Endodermal cell (in vitro differentiated cells): Measurements from ENCODE around the gene TM9SF3. TPM values are rescaled to one million over a fixed set of nuclear protein-coding genes. Genes with fewer than 3 reads are reported as not detected.

Source experiments
- DNase-seq: peaks from one replicate; pipeline ENCODE4 v3.0.0-alpha.2; 2017
- H3K27ac ChIP-seq: 2 replicates; pipeline ENCODE4 v1.5.1; 2013; ENCODE audit warnings: mild to moderate bottlenecking, low read depth, low read length, moderate library complexity
- H3K27me3 ChIP-seq: 2 replicates; pipeline ENCODE4 v1.6.1; 2013; ENCODE audit warnings: mild to moderate bottlenecking, low read length, moderate library complexity; ENCODE audit not compliant: insufficient read depth, control insufficient read depth, poor library complexity, severe bottlenecking
- H3K36me3 ChIP-seq: 2 replicates; pipeline ENCODE4 v1.7.0; 2013; ENCODE audit warnings: mild to moderate bottlenecking, low read length, moderate library complexity; ENCODE audit not compliant: control insufficient read depth, insufficient read depth
- H3K4me1 ChIP-seq: one replicate; pipeline ENCODE4 v1.7.0; 2013; ENCODE audit warnings: low read length; ENCODE audit not compliant: control insufficient read depth, insufficient read depth
- H3K4me3 ChIP-seq: 2 replicates; pipeline ENCODE4 v1.5.1; 2013; ENCODE audit warnings: mild to moderate bottlenecking, low read length, moderate library complexity
- H3K9ac ChIP-seq: 2 replicates; pipeline ENCODE4 v1.6.1; 2013; ENCODE audit warnings: mild to moderate bottlenecking, low read length, moderate library complexity; ENCODE audit not compliant: poor library complexity, severe bottlenecking; ENCODE audit errors: extremely low read depth
- H3K9me3 ChIP-seq: 2 replicates; pipeline ENCODE4 v1.6.1; 2013; ENCODE audit warnings: mild to moderate bottlenecking, low read length, moderate library complexity; ENCODE audit not compliant: control insufficient read depth
- H3K27ac Mint-ChIP-seq: 2 replicates; pipeline ENCODE4 v1.8.0; 2020; ENCODE audit warnings: mixed read lengths
- H3K27me3 Mint-ChIP-seq: 2 replicates; pipeline ENCODE4 v1.8.0; 2021; ENCODE audit warnings: mild to moderate bottlenecking, mixed read lengths; ENCODE audit not compliant: insufficient read depth
- H3K36me3 Mint-ChIP-seq: 2 replicates; pipeline ENCODE4 v1.8.0; 2020; ENCODE audit warnings: low read depth, mixed read lengths
- H3K4me1 Mint-ChIP-seq: 2 replicates; pipeline ENCODE4 v1.8.0; 2020; ENCODE audit warnings: mixed read lengths
- H3K4me3 Mint-ChIP-seq: 2 replicates; pipeline ENCODE4 v1.8.0; 2020; ENCODE audit warnings: mild to moderate bottlenecking, moderate library complexity, mixed read lengths
- H3K9me3 Mint-ChIP-seq: 2 replicates; pipeline ENCODE4 v1.8.0; 2020; ENCODE audit warnings: mild to moderate bottlenecking, mixed read lengths
- WGBS, 2 experiments: methylation state at CpG; one replicate each; pipeline versions ENCODE4 v1.1.5 to v1.1.7; 2013; ENCODE audit warnings: missing lambda C conversion rate in 2 of 2, mixed read lengths in 1 of 2; ENCODE audit not compliant: insufficient coverage in 1 of 2, insufficient read length in 1 of 2; 5-methylcytosine and 5-hydroxymethylcytosine counted together
- total RNA-seq, 2 donors: library from RNA; stranded (reverse); fragmentation: NEBNext Ultra II Directional in 1 of 2; extraction: Animal tissue kit (Norgen Biotek cat#: 25700) in 1 of 2; gene quantifications; 2 replicates in 1 of 2; 3 replicates in 1 of 2; pipeline ENCODE4 v1.2.1, GENCODE V29; 2021
- TF ChIP-seq, protein P1 (sequence below): fragments of 200-600 bp; sonication (generic); conservative IDR thresholded peaks from 2 replicates; pipeline ENCODE4 v1.5.0; 2021; ENCODE audit warnings: antibody characterized with exemption, mild to moderate bottlenecking

Gene TM9SF3
- total RNA-seq, 2 donors from 2014 or later, result 134 to 137 TPM

GRCh38 chr10:96598846-96599245 is 12.0 kb upstream of the TM9SF3 start:
- TF ChIP-seq, protein P1, sequence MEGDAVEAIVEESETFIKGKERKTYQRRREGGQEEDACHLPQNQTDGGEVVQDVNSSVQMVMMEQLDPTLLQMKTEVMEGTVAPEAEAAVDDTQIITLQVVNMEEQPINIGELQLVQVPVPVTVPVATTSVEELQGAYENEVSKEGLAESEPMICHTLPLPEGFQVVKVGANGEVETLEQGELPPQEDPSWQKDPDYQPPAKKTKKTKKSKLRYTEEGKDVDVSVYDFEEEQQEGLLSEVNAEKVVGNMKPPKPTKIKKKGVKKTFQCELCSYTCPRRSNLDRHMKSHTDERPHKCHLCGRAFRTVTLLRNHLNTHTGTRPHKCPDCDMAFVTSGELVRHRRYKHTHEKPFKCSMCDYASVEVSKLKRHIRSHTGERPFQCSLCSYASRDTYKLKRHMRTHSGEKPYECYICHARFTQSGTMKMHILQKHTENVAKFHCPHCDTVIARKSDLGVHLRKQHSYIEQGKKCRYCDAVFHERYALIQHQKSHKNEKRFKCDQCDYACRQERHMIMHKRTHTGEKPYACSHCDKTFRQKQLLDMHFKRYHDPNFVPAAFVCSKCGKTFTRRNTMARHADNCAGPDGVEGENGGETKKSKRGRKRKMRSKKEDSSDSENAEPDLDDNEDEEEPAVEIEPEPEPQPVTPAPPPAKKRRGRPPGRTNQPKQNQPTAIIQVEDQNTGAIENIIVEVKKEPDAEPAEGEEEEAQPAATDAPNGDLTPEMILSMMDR, result no peak
- no peak overlapping the region for H3K27ac Mint-ChIP-seq
- H3K4me1 Mint-ChIP-seq, result no peaks in the 10 kb centered on the region

DNA sequence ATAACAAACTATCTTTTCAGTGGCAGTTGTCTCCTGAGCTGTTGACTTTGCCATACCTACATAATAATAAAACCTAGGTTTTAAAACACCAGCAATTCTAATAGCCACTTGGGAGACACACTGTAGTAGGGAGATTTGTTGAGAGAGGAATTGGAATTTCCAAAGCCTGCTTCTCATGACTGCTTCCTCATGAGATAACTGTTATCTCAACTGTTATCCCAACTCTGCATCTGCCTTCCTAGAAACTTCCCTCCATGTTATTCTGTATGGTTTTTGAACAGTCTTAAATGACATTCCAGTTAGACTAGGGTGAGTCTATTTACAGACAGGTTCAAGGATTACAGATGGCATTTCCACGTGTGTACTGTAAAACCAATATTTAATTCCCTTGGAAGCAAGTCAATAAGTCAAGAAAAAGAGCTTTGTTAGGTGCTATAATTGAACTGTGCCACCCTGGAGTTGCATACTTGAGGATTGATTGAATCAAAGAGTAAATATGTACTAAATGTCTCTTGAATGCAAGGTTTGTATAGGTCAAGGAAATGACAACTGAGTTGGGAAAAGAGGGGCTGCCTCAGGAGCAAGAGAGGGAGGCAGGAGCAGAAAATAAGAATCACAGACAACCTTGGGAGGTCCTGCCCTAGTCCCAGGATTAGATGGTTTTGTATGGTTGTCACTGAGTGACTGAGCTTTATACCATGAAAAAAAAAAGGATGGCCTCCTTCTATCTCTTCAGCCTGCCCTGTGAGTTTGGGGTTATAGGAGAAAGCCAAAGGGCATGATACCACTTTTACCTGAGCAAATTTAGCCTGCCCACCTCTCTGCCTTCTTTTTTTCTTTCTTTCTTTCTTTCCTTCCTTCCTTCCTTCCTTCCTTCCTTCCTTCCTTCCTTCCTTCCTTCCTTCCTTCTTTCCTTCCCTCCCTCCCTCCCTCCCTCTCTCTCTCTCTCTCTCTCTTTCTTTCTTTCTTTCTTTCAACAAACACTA is 9.9 kb upstream of the TM9SF3 start:
- H3K9me3 Mint-ChIP-seq, result no peaks in the 10 kb centered on the region
- H3K36me3 Mint-ChIP-seq, result no peaks in the 10 kb centered on the region
- no peak for DNase-seq
- no peak overlapping the region for H3K27ac Mint-ChIP-seq
- no peak overlapping the region for H3K4me3 Mint-ChIP-seq
- Histone ChIP-seq H3K36me3 (no peaks in the 10 kb centered on the region), H3K4me1 (no peaks in the 10 kb centered on the region), H3K9ac (no peak overlapping the region), H3K9me3 (no peaks in the 10 kb centered on the region), H3K27me3 (no peaks in the 10 kb centered on the region), H3K27ac (no peak overlapping the region), H3K4me3 (no peak overlapping the region)
- 88 to 89% methylated on average over 1 of the region's 1 CpG for WGBS, 2 experiments
- no peaks in the 10 kb centered on the region for H3K27me3 Mint-ChIP-seq
- no peaks in the 10 kb centered on the region for H3K4me1 Mint-ChIP-seq
- TF ChIP-seq, protein P1, result no peak

More at GRCh38 chr10:96598846-96599245, 12.0 kb upstream of the TM9SF3 start:
- H3K4me3 ChIP-seq, result no peak overlapping the region
- DNase-seq, result no peak
- Mint-ChIP-seq H3K27me3 (no peaks in the 10 kb centered on the region), H3K9me3 (no peaks in the 10 kb centered on the region), H3K4me3 (no peak overlapping the region), H3K36me3 (no peaks in the 10 kb centered on the region)
- H3K27me3 ChIP-seq, result no peaks in the 10 kb centered on the region
- no peaks in the 10 kb centered on the region for H3K36me3 ChIP-seq
- H3K27ac ChIP-seq, result no peak overlapping the region
- WGBS, 2 experiments, result 89 to 95% methylated on average over 4 of the region's 4 CpGs
- H3K9ac ChIP-seq, result no peak overlapping the region
- H3K9me3 ChIP-seq, result no peaks in the 10 kb centered on the region
- no peaks in the 10 kb centered on the region for H3K4me1 ChIP-seq

DNA sequence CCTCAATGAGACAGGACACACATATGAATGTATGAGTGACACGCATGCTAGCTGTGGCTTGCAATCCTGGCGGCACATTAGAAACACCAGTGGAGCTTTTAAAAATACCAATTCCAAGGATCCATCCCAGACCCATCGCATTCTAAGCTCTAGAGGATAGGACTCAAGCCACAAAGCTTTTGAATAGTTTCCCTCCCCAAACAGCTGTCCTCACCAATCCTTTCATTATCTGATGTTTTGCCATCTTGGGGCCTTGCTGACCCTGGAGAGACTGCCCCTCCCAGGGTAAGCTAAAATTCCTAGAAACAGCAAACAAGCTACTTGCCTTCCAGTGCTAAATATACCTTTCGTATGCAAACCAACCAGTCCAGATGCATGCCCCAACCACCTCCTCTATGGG is 8.9 kb upstream of the TM9SF3 start:
- Mint-ChIP-seq H3K4me1 (no peaks in the 10 kb centered on the region), H3K9me3 (no peaks in the 10 kb centered on the region), H3K36me3 (no peaks in the 10 kb centered on the region), H3K4me3 (no peak overlapping the region), H3K27ac (no peak overlapping the region), H3K27me3 (no peaks in the 10 kb centered on the region)
- WGBS, 2 experiments, result 96 to 100% methylated on average over 2 to 4 of the region's 4 CpGs
- Histone ChIP-seq H3K4me3 (no peak overlapping the region), H3K36me3 (no peaks in the 10 kb centered on the region), H3K27ac (no peak overlapping the region), H3K9me3 (no peaks in the 10 kb centered on the region), H3K9ac (no peak overlapping the region), H3K27me3 (no peaks in the 10 kb centered on the region), H3K4me1 (no peaks in the 10 kb centered on the region)
- no peak for DNase-seq
- TF ChIP-seq, protein P1, result no peak
